ENCODE data around the gene CCDC47.

Gene CCDC47

GRCh38 chr17:63718988-63719387, 54.4 kb downstream of the CCDC47 start:
- DNase-seq, result no peak

DNA sequence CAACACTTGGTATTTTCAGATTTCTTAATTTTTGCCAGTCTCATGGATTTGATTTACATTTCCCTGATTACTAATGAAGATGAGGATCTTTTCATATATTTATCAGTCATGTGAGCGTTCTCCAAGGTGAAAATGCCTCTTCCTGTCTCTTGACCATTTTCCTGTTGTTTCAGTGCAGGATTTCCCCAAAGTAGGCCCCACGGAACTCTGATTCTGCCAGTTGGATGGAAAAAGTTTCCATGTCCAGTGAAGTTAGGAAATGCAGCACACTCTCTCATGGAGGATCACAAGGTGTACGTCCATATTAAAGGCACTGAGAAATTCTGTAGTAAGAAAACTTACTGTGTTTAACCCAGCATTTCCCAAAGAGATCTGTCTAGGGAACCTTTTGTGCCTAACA, 57.0 kb downstream of the CCDC47 start:
- DNase-seq, result no peak

- no peak for DNase-seq
Measured at GRCh38 chr17:63714550-63715277, 58.7 kb downstream of the CCDC47 start.

DNA sequence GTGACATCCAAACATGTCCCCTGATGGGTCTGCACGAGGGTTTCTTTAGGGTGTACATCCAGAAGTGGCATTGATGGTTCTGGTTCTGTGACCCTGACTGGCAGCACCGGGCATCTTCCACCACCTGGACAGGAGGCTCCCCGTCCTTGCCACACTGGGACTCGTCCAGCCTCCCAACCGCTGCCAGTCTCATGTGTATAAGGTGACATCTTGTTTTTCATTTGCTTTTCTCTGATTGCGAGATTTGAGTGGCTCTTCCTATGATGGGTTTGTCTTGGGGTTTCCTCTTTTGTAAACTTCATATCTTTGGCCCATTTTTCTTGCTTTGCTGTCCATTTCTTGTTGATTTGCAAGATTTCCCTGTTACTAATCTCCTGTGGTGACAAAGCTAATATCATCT, 64.3 kb downstream of the CCDC47 start:
- no peak for DNase-seq

GRCh38 chr17:63707151-63707550, 66.2 kb downstream of the CCDC47 start:
- DNase-seq, result no peak

DNA sequence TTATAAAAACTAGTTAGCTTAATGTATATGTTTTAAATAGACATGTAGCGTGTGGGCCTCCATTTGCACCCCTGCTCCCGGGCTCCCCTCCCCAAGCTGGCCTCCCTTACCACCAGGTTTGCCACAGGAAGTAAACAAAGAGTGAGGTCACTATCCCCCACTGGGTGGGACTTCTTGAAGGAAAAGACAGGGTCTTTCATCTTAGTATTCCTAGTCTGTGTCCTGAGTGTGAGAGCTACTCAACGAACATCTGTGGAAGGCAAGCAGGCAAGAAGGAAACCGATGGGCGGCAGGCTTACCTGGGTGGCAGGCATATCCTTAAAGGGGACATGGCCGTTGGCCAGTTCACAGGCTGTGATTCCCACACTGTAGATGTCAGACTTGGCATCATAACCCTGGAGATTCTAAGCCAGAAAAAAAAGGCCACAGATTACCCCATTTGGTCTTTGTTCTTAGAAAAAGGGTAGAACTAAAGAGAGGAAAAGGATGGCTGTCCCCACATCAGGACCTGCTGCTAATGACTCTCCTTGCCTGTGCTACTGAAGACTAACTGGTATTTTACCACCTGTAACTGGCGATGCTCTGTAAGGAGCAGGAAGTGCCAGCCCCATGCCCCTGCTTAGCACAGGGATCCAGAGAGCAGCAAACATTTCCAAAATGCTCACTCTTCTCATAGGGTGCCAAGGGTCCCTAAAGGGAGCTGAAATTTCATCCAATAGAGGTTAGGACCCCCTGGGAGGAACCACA, 66.9 kb downstream of the CCDC47 start:
- DNase-seq, result no peak

DNA sequence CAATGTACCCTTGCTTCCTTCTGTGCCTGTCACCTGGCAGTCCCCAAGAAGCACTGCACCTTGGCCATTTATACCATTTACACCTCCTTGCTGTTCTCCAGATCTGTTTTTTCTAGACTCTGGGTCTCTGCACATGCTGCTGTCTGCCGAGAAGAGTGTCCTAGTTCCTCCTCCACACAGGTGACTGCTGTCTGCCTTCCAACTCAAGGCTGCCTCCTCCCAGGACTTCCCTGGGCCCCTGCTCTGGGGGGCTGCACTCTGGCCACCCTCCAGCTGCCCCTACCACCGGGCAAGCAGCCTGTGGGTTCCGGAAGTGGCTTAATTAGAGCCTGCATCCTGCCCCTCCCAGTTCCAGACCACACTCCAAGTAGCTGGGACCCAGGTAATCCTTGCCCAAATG, 67.7 kb downstream of the CCDC47 start:
- no peak for DNase-seq

DNA sequence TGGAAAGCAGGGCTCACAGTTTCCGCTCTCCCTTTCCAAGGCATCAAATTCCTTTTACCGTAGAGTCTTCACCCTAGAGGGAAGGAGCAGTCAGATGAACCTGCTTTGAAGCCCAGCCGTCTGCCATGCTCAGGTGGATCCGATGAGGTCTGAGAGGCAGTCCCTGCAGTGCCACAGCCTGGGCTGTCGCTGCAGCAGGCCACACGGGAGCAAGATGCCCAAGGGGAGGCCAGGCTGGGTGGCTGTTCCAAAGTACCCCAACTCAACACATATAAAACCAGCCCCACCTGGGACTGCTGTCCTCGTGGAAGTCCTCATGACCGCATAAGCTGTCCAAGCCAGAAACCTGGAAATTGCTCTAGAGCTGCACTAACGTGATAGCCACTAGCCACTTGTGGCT, 68.6 kb downstream of the CCDC47 start:
- no peak for DNase-seq

- no peak for DNase-seq
Measured at GRCh38 chr17:63704259-63704576, 69.2 kb downstream of the CCDC47 start.

GRCh38 chr17:63703556-63704258, 69.7 kb downstream of the CCDC47 start:
- no peak for DNase-seq

DNA sequence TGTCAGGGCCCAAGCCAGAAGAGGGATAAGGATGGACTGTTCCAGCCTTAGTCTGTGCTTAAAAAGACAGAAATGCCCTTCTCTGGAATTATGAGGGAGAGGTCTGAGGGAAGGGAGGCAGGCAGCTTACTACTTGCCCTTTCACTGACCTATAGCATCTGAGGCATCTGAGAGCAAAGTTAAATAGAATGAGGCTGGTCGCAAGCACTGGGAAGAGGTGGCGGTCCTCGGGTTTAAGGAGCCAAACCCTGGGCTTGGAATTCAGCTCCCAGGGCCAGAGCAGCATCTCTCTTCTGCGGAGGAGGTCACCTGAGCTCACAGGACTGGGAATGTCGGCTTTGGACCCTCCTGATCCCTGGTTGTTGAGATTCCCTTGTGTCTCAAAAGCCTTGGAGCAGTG, 70.4 kb downstream of the CCDC47 start:
- DNase-seq, result no peak

DNA sequence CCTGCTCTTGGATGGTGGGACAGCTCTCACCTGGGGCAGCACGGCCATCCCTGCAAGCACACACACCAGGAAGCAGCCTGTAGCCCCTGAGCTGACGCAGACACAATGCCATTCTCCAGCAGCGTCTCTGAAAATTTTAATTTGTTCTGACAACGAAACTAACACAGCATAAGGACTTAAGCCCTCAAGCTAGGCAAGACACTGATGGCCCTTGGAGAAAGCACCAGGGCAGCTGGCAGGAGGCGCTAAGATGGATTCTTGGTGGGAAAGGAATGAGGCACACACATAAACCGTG, 70.7 kb downstream of the CCDC47 start:
- DNase-seq, result no peak

DNA sequence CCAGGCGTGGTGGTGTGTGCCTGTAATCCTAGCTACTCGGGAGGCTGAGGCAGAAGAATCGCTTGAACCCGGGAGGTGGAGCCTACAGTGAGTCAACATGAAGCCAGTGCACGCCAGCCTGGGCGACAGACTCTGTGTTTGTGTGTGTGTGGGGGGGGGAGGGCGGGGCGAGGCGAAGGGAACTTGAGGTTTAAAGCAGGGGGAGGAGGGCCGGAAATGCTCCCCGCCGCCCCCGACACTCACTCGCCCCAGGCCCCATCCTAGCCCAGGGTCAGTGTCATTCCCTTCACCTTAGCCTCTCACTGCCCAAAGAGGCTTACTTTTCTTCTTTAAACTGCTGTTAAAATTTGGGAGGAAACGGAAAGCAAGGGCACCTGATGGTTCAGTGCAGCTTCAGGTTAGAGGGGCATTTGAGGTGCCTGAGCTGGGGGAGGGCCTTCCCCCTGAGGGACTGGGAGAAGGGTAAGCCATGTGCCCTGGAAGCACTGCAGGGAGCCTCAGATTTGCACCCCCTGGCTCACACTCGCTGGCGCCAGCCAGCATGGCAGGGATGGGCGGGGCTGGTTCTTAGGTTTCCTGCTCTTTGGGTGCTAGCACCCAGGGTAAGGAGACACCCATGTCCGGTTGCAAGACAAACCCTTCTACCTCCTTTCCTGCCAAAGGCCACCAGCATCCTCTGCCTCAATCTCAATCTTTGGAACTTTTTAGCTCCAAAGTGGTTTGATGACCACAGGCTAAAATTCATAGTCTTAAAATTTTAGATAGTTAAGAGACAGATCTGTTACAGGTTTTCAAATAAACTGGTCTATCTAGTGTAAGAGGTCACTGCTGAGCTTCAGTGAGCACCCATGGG, 71.3 kb downstream of the CCDC47 start:
- no peak for DNase-seq

- no peak for DNase-seq
Measured at GRCh38 chr17:63701456-63701820, 72.0 kb downstream of the CCDC47 start.

- no peak for DNase-seq
Measured at GRCh38 chr17:63700528-63701455, 72.6 kb downstream of the CCDC47 start.

GRCh38 chr17:63699638-63700527, 73.5 kb downstream of the CCDC47 start, which contains the start of gene LIMD2:
LIMD2 (minus strand) TSS chr17:63700125; CDS start chr17:63699298, 827 bp downstream.
- DNase-seq, result no peak

DNA sequence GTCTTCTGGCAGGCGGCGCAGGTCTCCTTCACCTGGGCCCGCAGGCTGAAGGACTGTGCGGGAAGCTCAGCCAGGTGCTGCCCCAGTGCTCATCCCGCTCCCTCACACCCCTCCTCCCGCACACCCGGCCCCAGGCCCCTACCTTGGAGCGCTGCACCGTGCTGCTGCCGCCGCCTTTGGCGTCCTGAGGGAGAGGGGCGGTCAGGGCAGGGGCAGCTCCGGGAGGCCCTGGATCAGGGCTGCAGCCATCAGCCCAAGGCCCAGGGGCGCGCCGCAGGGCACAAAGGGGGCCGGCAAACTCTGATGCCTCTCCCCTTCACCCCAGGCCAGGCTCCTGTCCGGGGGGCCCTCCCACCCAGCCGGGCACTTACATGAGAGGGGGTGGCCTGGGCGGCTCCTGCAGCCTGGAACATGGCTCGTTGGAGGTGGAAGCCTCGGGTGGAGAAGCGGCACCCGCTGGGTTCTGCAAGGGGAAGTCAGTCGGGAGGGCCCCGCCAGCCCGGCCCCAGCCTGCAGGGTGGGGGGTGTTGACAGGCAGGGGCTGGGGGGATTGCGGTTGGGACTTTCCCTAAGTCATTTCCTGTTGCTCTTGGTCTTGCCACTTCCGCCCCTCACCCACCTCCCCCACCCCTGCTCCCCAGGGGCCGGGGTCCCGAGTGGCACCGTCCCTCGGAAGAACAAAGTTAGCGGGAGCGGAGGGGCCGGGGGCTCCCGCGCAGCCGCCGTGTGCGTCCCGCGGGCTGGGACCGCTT, 74.3 kb downstream of the CCDC47 start:
- no peak for DNase-seq

GRCh38 chr17:63698381-63698885, 75.0 kb downstream of the CCDC47 start:
- DNase-seq, result no peak

DNA sequence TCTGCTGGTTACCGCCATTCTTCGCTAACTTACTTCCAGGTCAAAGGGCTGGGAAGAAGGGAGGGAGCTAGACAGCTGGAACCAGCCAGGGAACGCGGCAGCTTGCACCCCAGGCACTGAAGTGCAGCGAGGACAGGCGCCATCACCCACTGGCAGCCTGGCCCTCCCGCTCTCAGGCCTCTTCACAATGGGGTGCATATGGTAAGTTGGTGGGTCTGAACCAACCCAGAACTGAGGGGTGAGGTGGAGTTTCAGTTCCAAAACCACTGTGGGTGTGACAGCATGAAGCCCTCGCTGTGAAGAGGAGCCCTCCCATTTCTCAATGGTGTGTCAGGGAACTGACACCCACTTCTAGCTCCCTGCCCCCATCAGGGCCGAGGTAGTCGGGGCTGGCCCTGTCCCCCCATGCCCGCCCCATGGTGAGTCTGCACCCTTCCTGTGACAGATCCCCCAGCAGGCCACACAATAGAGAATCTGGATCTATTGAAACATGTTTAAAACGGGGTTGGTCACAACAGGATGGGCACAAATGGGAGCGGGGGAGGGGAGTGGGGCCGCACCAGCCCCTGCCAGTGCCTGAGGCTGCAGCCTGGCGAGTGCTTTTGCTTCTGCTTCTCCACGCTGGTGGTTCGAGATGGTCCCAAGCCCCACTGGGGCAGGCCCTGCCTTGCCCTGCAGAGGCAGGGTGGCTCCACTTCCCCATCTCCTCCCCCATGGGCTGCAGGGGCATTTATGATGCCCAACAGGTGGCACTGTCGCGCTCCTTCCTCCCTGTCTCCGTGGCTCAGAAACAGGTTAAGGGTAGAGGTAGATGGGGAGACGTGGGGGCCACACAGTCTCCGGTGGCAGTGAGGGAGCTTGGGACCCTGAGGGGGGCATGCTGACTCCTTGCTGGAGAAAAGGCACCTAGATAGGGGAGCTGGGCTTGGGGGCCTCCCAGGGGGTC, 75.8 kb downstream of the CCDC47 start:
- no peak for DNase-seq

Measured in cortex of kidney (tissue), 1 donor.